ENCODE data around the gene NPTN.
"Not testable (repeated sequence)": the region's sequence is repeated elsewhere in the genome, so short reads cannot be mapped to it uniquely, and the experiment has no call there.

Gene NPTN

DNA sequence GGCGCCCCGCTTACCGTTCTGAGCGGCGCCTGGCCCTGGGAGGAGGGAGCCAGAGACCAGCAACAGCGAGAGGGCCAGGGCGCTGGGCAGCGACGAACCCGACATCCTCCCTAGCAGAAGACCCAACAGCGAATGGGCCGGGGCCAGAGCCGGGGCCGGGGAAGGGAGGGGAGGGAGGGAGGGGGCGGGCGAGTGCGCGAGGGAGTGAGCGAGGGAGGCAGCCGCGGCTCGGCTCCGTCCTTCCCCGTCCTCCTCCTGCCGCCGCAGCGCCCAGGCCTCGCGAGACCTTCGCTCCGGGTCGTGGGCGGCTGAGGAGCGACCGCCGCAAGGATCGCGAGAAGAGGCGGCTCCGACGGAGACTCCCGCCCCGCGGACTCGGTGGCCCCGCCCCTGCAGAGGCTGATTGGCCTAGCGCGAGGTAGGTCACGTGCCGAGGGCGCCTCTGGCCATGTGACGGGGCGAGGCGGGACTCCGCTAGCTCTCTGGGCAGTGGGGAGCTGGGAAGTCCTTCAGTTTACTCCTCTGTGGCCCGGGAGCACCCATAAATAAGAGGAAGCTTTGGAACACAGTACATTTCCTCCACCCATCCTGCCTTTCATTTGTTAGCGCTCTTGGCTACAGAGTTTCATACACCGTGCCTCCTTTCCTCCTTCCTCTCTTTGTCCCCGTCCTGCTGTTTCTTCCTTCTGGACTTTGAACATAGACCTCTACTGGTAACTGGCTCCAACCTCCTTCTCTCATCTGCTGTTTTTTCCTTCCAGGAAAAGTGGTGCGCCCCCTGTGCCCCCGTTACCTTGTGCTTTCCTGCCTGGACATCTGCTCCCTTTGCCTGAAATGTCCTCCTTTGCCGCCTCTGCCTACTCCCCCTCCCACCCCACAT, at the start of gene NPTN:
Gene NPTN (minus strand): TSS at position 279 of the 880 bp plus-strand sequence. CDS start 174 bp downstream, at position 105.
- peak; percentile 97 to 98 for DNase-seq (ENCODE audit: low read depth in 2 of 2)

DNA sequence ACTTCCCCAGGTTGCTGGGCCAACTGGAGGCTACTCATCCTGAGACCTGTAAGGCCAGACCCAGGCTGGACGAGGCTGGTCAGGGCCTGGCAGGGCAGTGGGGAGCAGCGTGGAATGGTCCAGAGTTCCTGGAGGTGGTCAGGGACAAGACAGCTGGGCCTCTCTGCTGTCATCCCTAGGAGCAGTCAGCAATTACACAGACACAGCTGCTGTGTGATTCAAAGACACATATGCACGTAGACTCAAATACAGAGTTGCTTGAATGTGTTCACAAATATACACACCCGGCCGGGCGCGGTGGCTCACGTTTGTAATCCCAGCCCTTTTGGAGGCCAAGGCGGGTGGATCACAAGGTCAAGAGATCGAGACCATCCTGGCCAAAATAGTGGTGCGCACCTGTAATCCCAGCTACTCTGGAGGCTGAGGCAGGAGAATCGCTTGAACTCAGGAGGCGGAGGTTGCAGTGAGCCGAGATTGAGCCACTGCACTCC, 49.5 kb upstream of the NPTN start:
- DNase-seq (ENCODE audit: low read depth in 2 of 2): no peak

DNA sequence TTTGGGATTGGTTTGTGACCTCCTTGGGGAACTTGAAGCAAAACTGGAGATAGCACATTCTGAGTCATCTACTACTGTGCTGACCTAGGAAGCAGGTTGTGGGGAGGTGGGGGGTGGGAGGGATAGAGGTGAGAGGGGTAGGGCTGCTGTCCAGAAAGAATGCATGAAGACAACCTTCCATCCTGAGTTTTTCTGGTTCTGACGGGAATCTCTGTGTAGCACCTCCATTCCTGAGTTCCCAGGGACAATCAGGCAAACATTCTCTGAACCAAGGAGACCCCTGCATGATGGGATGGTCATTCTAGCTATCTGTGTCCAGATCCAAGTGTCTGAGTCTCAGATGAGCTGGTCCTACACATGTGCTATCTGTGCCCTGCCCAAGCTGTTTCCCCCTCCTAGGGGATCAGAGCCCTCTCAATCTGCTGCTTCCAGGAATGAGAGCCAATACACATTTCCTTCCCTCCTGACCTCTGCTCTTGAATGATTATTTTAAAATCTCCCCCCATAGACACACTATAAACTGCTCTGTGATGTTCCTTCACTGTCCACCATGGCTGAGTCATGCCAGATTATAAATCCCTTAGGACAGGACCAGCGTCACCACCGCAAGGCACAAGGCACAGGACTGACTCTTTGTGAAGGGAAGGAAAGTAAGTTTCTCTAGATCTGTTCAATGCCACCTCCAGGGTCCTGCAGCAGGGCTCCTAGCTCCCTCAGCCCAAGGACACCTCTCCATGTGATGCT, 48.8 kb upstream of the NPTN start:
- no peak for DNase-seq (ENCODE audit: low read depth in 2 of 2)

DNA sequence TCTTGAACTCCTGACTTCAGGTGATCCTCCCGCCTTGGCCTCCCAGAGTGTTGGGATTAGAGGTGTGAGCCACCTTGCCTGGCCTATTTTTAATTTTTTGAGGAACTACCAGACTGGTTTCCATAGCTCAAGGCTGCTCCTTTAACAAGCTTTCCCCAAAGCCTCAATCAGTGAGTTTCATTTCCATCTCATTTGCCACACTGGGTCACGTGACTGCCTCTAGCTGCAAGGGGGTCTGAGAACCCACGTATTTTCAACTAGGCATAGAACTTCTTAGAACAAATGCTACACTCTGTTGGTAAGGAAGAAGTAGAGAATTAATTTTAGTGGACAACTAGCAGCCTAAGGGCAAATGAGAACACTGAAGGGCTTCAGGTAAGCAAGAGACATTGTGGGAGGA, 47.9 kb upstream of the NPTN start:
- DNase-seq (ENCODE audit: low read depth in 2 of 2): no peak

DNA sequence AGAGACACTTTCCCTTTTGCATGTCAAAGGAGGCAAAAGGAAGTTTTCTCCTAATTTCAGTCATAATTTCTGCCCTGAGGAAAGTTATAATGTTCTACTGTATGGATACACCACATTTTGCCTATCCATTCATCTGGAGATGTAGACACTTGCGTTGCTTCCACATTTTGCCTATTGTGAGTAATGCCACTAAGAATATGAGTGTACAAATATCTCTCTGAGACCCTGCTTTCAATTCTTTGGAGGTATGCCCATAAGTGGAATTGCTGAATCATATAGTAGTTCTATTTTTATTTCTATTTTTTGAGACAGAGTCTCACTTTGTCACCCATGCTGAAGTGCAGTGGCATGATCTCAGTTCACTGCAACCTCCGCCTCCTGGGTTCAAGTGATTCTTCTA, 47.4 kb upstream of the NPTN start:
- DNase-seq (ENCODE audit: low read depth in 2 of 2): no peak

DNA sequence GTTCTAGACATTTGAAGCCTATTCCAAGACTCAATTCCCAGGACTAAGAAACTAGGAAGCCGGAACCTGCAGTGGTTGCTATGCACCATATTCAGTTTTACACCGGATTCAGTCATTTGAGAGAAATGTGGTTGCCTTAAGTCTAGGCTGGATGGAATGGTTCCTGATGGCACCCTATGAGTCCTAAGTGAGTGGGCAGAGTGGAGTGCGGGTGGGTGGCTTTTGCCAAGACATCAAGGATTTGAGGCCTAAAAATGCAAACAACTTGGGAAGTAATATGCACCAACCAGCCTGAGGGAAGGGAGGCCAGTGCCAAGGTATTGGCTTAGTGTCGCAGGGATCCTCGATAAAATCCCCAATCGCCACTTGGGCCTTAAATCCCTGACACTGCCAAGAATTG, 46.8 kb upstream of the NPTN start:
- DNase-seq (ENCODE audit: low read depth in 2 of 2): no peak

DNA sequence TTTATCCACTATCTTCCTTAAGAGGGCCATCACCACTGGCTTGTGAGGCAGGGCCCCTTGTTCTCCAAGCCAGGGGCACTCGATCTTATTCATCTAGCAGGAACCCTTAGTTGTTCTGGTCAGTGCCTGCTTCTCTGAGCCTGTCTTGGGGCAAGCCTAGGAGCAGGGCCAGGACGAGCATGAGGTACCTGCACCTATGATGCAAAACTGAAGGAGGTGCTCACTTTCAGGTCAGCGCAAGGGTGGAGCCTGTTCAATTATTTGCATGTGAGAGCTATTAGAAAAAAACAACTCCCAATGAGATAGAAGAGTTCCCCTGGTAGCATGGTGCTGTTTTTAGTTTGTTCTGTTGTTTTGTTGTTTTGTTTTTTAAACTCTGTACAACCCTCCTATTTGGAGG, 46.0 kb upstream of the NPTN start:
- no peak for DNase-seq (ENCODE audit: low read depth in 2 of 2)

DNA sequence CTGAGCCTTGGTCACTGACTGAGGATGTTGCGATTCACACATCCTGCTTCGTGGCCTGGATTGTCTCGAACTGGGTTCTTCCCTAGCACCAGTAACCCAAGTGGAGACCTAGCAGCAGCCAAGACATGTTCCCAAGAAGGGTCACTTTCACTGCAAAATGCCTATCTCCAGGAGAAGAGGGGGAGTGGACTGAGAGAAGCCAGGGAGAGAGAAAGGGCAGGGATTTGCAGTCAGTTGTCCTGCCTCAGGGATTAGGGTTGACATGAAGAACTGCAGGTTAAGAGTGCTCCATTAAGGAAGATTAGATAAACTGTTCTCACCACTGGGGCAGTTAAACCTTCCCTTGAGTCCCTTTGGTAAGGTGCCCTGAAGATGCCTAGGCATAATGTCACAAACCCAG, 45.3 kb upstream of the NPTN start:
- DNase-seq (ENCODE audit: low read depth in 2 of 2): no peak

DNA sequence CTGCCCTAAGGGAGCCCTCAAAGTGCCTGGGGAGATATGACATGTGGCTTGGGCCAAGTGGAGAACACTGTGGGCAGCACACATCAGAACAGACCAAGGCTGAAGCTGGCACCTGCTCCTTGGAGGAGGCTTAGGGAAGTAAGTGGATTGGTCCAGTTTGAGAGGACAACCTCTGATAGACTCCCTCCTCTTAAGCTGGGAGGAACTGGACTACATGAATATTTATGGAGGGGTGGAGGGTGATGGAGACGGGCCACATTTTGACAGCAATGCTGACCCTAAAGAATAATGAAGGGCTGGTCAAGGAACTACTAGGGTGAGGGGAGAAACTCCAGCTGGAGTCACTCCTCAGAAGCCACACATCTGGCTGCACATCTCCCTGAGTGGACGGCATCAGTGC, 44.5 kb upstream of the NPTN start:
- no peak for DNase-seq (ENCODE audit: low read depth in 2 of 2)

DNA sequence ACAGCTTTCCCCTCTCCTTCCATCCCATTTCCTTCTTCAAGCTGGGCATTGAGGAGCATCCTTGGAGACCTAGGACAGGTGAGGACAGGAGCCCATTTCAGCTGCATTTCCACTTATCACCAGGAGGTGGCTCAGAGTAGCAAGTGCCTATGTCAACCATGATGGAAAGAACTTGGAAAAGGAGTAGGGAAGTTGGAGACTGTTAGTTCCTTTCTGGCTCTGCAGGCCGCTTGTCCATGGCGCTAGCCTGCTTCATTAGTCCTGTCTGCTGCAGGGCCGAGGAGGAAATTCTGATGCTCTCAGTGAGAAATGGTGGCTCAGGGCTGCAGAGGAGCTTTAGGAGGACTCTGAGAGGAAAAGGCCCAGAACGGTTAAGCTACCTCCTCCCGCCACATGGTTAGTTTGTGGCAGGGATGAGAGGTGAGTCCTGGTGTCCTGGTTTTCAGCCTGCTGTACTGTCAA, 44.0 kb upstream of the NPTN start:
- DNase-seq (ENCODE audit: low read depth in 2 of 2): peak in 1 of 2 donors; percentile 13

DNA sequence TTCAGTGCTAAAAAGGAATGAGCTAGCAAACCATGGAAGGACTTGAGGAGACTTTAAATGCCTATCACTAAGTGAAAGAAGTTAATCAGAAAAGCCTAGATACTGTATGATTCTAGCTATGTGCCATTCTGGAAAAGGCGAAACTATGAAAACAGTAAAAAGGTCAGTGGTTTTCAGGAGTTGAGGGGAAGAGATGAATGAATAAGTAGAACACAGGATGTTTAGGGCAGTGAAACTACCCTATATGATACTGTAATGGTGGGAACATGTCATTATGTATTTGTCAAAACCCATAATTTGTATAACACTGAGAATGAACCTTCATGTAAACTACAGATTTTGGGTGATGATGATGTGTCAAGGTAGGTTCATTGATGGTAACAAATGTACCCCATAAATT, 41.4 kb upstream of the NPTN start:
- DNase-seq (ENCODE audit: low read depth in 2 of 2): no peak

DNA sequence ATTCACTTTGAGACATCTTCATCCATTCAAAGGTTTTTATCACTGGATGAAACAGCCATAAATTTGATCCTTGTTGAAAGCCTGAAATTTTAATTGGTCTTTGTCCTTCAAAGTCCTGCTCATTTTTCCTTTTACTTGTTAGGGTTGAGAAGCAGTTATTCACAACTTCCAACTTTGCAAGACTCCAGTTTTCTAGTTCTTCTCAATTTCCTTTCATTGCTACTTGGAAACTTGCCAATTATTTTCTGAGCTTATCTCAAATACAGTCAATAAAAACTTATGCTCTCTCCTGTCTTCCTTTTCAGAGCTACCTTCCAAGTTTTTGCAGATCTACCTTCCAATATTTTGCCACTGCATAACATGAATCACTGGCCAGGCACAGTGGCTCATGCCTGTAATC, 27.3 kb upstream of the NPTN start:
- no peak for DNase-seq (ENCODE audit: low read depth in 2 of 2)

DNA sequence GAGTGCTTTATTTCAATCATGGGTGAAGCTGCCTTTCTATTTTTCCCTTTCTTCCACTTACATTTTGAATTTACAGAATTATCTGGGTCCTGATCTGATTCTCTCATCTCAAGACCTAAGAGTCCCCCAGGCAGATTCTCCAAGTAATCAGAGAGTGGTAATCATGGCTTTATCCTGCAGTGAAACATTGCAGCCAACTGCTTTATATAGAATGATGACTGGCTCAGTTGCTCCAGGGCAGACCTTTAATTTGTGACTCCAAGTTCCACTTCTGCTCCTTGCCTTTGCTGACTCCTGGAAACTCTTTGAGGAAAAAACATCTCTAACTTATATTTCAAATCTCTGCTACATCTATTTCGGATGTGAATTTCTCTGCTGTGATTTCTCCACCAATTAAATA, 25.5 kb upstream of the NPTN start:
- no peak for DNase-seq (ENCODE audit: low read depth in 2 of 2)

DNA sequence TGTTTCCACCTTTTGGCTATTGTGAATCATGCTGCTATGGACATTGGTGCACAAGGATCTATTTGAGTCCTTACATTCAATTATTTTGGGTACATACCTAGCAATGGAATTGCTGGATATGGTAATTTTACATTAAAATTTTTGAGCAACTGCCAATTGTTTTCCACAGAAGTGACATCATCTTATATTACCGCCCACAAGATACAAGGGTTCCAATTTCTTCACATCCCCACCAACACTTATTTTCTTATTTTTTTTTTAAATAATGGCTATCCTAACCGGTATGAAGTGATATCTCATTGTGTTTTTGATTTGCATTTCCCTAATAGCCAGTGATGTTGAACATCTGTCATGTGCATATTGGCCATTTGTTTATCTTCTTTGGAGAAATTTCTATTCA, 22.5 kb upstream of the NPTN start:
- DNase-seq (ENCODE audit: low read depth in 2 of 2): no peak

DNA sequence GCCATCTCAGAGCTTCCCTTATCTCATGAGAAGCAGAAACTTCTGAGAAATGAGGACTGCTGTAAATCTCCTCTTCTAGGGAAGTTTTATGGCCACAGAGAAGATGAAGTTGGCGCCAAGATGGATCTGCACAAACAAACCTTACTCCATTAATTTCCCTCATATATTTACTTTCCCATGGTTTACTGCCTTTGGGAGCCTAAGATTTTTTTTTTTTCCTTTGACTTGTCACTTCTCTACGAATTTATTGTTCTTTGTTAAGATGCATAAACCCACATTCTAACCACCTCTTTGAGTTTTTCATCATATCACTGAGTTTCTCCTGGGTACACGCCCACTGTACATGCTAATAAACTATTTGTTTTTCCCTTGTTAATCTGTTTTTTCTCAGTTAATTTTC, 21.5 kb upstream of the NPTN start:
- no peak for DNase-seq (ENCODE audit: low read depth in 2 of 2)

DNA sequence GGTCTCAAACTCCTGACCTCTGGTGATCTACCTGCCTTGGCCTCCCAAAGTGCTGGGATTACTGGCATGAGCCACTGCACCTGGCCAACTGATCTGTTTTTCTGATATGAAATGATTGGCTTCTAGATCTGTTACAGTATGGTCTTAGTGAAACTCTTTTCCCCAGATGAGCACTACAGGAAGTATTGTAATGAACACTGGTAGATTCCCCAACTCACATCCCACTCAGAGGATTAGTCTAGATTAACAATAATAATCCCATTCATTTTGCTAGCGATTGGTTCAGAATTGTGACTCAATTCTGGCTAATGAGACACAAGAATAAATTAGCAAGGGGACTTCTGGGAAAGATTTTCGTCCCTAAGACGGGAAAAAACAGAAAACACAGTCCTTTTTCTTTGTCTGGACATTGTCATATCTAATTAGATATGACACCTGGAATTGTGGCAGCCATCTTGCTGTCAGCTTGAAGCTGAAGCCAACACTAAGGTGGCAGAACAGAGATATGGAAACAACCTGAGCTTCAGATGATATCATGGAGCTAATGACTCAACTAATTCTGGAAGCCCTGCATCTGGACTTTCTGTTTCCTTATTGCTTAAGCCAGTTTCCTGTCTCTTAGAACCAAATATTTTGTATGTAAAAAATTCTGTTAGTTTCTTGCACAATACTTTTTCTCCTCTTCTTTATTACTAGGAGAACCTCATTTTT, 17.4 kb upstream of the NPTN start:
- no peak for DNase-seq (ENCODE audit: low read depth in 2 of 2)

DNA sequence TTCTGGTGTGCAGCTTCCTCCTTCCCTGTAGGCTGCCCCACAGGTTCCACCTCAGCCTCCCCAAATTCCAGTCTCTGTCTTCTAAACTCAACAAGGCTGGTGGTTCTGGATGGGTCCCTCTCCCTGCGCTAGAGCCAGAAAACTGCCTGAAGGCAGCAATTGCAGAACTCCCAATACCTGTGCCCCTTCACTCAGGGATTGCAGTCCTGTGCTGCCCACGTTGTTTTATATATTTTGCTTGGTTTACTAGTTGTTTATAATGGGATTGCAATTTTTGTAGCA, 14.8 kb upstream of the NPTN start:
- no peak for DNase-seq (ENCODE audit: low read depth in 2 of 2)

DNA sequence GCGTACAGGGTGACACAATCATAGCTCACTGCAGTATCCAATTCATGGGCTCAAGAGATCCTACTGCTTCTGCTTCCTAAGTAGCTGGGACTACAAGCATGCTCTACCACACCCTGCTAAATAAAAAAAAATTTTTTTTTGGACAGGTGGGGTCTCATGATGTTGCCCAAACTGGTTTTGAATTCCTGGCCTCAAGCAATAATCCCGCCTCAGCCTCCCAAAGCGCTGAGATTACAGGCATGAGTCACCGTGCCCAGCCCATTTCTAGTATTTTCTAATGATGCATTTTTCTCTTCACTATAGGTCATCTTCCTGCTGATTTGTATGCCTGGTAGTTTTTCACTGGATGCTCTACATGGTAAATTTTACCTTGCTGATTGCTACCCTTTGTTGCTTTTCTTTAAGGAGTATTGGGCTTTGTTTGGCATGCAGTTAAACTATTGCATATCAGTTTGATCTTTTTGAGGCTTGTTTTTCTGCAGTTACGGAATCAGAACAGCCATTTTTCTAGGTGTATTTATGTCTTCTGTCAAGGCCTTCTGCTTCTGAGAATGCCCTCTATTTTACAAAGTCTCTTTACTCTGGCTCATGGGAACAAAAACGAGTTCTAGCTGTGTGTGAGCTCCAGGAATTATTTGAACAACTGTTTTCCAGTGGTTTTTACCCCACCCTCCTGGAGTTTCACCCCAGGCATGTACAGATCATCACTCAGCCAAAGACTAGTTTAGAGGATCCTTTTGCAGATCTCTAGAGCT, 14.2 kb upstream of the NPTN start:
- DNase-seq (ENCODE audit: low read depth in 2 of 2): no peak

DNA sequence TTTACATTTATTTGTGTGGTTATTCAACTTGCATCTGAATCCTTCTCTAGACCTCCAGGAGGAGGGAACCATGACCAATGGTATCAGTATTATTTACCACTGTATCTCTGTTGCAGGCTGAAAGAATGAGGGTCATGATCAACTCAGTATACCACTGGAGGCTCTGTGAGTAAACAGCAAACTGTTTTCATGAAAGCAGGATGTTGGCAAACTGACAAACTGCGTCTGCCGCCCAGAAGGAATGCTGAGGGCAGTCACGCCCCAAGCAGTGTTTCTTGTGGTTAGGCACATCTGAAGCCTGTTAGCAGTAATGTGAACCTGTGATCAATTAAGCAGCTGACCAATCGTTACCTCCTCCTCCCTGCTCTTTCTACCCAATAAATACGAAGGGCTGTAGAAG, 6.3 kb upstream of the NPTN start:
- not testable (repeated sequence) for DNase-seq (ENCODE audit: low read depth in 2 of 2)

DNA sequence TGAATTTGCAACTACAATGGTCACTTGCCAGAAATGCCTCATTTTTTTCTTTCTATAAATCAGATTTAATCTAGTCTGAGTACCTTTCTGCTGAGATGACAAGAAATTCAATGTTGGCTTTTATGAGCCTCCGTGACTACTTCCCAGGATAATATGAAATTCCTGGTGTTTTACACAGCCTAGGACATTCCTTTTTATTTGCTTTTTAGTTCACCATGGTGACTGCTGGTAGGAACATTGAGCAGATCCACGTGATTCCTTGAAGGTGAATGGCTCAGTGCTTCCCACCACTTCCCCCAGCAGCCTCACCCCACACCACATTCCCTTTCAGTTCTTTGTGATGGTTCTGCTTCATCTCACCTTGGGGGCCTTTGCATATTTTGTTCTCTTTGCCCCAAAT, 4.3 kb upstream of the NPTN start:
- no peak for DNase-seq (ENCODE audit: low read depth in 2 of 2)

DNA sequence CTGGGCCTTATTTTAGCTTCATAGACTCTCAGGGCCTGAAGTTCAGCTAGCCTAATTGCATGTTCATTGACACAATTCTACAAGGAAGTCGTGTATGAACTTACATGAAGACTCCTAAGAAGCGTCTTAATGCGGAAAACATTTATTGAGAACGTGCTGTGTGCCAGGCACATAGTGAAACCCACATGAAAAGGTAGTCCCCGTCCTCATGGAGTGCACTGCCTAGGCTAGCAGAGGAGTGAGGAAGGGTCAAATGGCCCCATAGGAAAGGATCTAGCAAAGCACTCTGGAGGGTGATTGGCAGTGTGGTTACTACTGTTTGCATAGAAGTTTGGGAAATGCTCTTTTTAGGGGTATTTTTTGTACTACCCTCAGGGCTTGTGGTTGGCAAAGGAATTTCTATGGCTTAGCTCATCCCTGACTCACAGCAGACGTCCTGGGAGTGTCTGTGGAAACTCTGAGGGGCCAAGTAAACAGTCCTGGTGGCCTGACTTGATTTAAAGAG, 854 bp upstream of the NPTN start:
- DNase-seq (ENCODE audit: low read depth in 2 of 2): no peak

DNA sequence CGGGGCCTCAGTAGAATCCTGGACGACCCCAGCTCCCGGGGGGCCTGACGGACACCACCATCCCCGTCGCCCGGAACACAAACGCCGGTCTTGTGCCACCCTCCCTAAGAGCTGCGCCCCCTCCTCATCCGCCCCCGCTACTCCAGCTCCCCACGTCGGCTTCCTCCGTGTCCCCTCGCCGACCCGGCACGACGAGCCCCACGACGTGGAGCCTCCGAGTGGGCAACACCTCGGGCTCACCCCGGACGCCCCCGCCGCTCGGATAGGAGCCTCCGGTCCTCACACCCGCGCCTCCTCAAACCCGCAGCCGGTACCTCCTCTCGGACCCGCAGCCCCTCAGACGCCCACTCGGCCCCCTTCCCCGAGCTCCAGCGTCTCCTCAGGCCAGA, 525 bp downstream of the NPTN start:
- peak in 1 of 2 donors; percentile 5 for DNase-seq (ENCODE audit: low read depth in 2 of 2)

All from stimulated activated CD8-positive, alpha-beta memory T cell treated with anti-CD3 and anti-CD28 coated beads, Interleukin-15, amount 100 ng/mL, for 4 hours (primary cell).